Osteocyte (in vitro differentiated cells): ENCODE measurements around the gene RND2. TPM values are rescaled to one million over a fixed set of nuclear protein-coding genes. Genes with fewer than 3 reads are reported as not detected.

Source experiments
- DNase-seq: peaks from one replicate; pipeline ENCODE4 v3.0.0; 2021; ENCODE audit warnings: mixed read lengths; ENCODE audit not compliant: unreplicated experiment; ENCODE audit errors: extremely low spot score
- H3K27ac Mint-ChIP-seq: one replicate; pipeline ENCODE4 v1.8.0; 2021; ENCODE audit warnings: mild to moderate bottlenecking, mixed read lengths; ENCODE audit not compliant: unreplicated experiment
- H3K27me3 Mint-ChIP-seq: one replicate; pipeline ENCODE4 v1.8.0; 2021; ENCODE audit warnings: mixed read lengths; ENCODE audit not compliant: unreplicated experiment
- H3K36me3 Mint-ChIP-seq: one replicate; pipeline ENCODE4 v1.8.0; 2021; ENCODE audit warnings: mixed read lengths; ENCODE audit not compliant: unreplicated experiment
- H3K4me1 Mint-ChIP-seq: one replicate; pipeline ENCODE4 v1.8.0; 2021; ENCODE audit warnings: mixed read lengths; ENCODE audit not compliant: unreplicated experiment
- H3K4me3 Mint-ChIP-seq: one replicate; pipeline ENCODE4 v1.8.0; 2021; ENCODE audit warnings: mild to moderate bottlenecking, moderate library complexity, mixed read lengths; ENCODE audit not compliant: unreplicated experiment
- H3K9me3 Mint-ChIP-seq: one replicate; pipeline ENCODE4 v1.8.0; 2021; ENCODE audit warnings: mixed read lengths; ENCODE audit not compliant: unreplicated experiment
- total RNA-seq: library from RNA; stranded (reverse); gene quantifications from 2 replicates; pipeline ENCODE4 v1.2.1, GENCODE V29; 2021
- TF ChIP-seq, protein P1 (sequence below): fragments of 200-600 bp; sonication (generic); IDR thresholded peaks from 2 replicates; pipeline ENCODE4 v1.5.0; 2021; ENCODE audit warnings: antibody characterized with exemption, mild to moderate bottlenecking, moderate library complexity

The RND2 gene
- total RNA-seq, 1 donor from 2014 or later, result 1.5 TPM

DNA sequence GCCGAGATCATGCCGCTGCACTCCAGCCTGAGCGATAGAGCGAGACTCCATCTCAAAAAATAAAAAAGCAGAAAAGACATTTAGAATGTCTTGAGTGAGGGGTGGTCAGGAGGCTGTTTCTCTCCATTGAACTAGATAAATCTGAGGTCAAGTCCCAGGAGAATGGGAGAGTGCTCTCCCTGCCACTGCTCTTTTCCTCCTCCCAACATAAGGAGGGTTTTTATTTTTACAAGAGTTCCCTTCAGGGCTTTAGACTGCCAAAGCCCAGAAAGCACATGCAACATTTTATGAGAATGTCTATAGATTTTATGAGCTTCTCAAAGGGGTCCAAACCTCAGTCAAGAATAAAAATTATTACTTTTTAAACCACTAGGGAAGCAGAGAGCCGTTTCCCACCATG is 1.6 kb downstream of the RND2 start:
- DNase-seq, result no peak
- no peak overlapping the region for H3K27ac Mint-ChIP-seq
- no peaks in the 10 kb centered on the region for H3K36me3 Mint-ChIP-seq

GRCh38 chr17:43027091-43028032 is 2.3 kb downstream of the RND2 start:
- Mint-ChIP-seq H3K4me3 (no peak overlapping the region), H3K9me3 (no peaks in the 10 kb centered on the region), H3K4me1 (peaks cover 13% of the 10 kb centered on the region), H3K36me3 (no peaks in the 10 kb centered on the region), H3K27ac (no peak overlapping the region), H3K27me3 (no peaks in the 10 kb centered on the region)
- DNase-seq, result no peak
- TF ChIP-seq, protein P1, sequence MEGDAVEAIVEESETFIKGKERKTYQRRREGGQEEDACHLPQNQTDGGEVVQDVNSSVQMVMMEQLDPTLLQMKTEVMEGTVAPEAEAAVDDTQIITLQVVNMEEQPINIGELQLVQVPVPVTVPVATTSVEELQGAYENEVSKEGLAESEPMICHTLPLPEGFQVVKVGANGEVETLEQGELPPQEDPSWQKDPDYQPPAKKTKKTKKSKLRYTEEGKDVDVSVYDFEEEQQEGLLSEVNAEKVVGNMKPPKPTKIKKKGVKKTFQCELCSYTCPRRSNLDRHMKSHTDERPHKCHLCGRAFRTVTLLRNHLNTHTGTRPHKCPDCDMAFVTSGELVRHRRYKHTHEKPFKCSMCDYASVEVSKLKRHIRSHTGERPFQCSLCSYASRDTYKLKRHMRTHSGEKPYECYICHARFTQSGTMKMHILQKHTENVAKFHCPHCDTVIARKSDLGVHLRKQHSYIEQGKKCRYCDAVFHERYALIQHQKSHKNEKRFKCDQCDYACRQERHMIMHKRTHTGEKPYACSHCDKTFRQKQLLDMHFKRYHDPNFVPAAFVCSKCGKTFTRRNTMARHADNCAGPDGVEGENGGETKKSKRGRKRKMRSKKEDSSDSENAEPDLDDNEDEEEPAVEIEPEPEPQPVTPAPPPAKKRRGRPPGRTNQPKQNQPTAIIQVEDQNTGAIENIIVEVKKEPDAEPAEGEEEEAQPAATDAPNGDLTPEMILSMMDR, result no peak

More for the DNA sequence above, 1.6 kb downstream of the RND2 start:
- Mint-ChIP-seq H3K9me3 (no peaks in the 10 kb centered on the region), H3K27me3 (no peaks in the 10 kb centered on the region), H3K4me1 (peaks cover 14% of the 10 kb centered on the region), H3K4me3 (no peak overlapping the region)
- TF ChIP-seq, protein P1, result no peak

- TF ChIP-seq, protein P1, result no peak
- H3K27me3 Mint-ChIP-seq, result no peaks in the 10 kb centered on the region
- no peaks in the 10 kb centered on the region for H3K9me3 Mint-ChIP-seq
- H3K4me1 Mint-ChIP-seq, result peaks cover 12% of the 10 kb centered on the region
- H3K27ac Mint-ChIP-seq, result no peak overlapping the region
- no peak overlapping the region for H3K4me3 Mint-ChIP-seq
- no peaks in the 10 kb centered on the region for H3K36me3 Mint-ChIP-seq
- DNase-seq, result no peak
Measured at GRCh38 chr17:43028221-43028861, 3.3 kb downstream of the RND2 start.

DNA sequence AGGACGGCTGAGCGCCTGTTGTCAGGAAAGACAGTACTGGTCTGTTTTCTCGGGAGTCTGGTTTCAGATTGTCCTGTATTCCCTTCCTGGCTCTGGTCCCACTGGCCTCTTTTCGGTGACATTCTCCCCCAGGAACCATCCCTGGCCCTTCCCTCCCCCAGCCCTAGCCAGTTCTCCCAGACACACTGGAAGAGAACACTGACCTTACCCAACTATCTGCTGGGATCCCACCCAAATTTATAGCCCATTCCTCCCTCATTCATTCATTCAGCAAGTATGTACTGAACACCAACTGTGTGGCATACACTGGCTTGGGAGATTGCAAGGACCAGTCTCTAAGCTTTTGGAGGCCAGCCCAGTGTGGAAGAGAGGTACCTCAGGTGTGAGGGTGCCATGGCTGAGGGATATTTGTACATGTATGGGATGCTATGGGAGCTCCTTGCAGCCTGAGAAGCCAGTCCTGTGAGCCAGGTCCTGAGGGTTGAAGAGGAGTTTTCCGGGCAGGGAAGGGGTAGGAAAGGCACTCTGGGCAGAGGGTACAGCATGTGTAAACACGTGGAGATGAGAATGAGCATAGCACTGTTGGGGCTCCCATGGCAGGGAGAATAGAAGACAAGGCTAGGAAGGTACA is 5.2 kb downstream of the RND2 start:
- peaks cover 3% of the 10 kb centered on the region for H3K27me3 Mint-ChIP-seq
- DNase-seq, result no peak
- TF ChIP-seq, protein P1, result no peak
- H3K27ac Mint-ChIP-seq, result no peak overlapping the region
- no peak overlapping the region for H3K4me3 Mint-ChIP-seq
- H3K4me1 Mint-ChIP-seq, result peaks cover 5% of the 10 kb centered on the region
- no peaks in the 10 kb centered on the region for H3K36me3 Mint-ChIP-seq
- no peaks in the 10 kb centered on the region for H3K9me3 Mint-ChIP-seq

DNA sequence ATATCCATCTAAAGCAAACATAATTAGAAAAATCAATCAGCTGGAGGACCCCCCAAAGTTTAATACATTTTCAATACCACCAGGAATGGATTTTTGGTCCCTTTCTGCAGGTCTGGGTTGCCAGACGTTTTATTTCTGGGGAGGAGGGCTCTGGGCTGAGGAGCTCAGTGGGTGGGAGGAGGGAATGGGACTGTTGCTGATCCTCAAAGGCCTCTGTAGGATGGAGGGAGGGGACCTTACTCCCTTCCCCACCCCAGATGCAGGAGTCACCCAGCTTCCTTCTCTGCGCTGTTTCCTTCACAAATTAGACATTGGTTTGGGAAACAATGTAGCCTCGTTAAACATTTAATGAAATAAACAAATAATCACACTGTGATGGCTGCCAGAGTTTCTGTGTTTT is 6.6 kb downstream of the RND2 start:
- H3K9me3 Mint-ChIP-seq, result no peaks in the 10 kb centered on the region
- no peak for DNase-seq
- TF ChIP-seq, protein P1, result no peak
- H3K27ac Mint-ChIP-seq, result no peak overlapping the region
- no peaks in the 10 kb centered on the region for H3K4me1 Mint-ChIP-seq
- peaks cover 3% of the 10 kb centered on the region for H3K27me3 Mint-ChIP-seq
- H3K4me3 Mint-ChIP-seq, result no peak overlapping the region
- H3K36me3 Mint-ChIP-seq, result no peaks in the 10 kb centered on the region
